PC-3 (cell line): Measurements from ENCODE around the gene RNF39. TPM values are rescaled to one million over a fixed set of nuclear protein-coding genes. Genes with fewer than 3 reads are reported as not detected.
"Not testable (repeated sequence)": the region's sequence is repeated elsewhere in the genome, so short reads cannot be mapped to it uniquely, and the experiment has no call there.

Experiments used
- ATAC-seq: fragments of 200-7000 bp; cut with Tn5 transposase; 2 replicates; pipeline ENCODE4 v1.9.1; 2020; ENCODE audit warnings: mild to moderate bottlenecking, moderate library complexity
- BruUV-seq: library from RNA; stranded (reverse); fragments of 400-500 nt; replicated peaks from 2 replicates; lab custom pipeline; 2021; lab: Mats Ljungman, UMichigan
- CTCF ChIA-PET: fragments of 300-600 bp; sonication (Branson Sonifier 250); formaldehyde crosslinking; loops from one replicate; lab custom pipeline; 2022; ENCODE audit warnings: antibody characterized with exemption; lab: Charles Lee
- POLR2A ChIA-PET: fragments of 300-600 bp; sonication (Branson Sonifier 250); formaldehyde crosslinking; loops from one replicate; lab custom pipeline; 2022; ENCODE audit warnings: antibody characterized with exemption; ENCODE audit not compliant: unreplicated experiment; lab: Charles Lee
- DNase-seq: peaks from one replicate; pipeline ENCODE4 v3.0.0-alpha.2; 2015
- H2AFZ ChIP-seq: fragments of 300-600 bp; sonication (generic); 2 replicates; pipeline ENCODE4 v1.6.0; 2016; ENCODE audit warnings: antibody characterized with exemption, low read length
- H3F3A ChIP-seq: fragments of 300-600 bp; sonication (generic); one replicate; pipeline ENCODE4 v1.6.0; 2017; ENCODE audit warnings: antibody characterized with exemption, low read length, control low read depth, mild to moderate bottlenecking; ENCODE audit not compliant: unreplicated experiment
- H3K27ac ChIP-seq: fragments of 300-600 bp; sonication (generic); 2 replicates; pipeline ENCODE4 v1.5.1; 2016; ENCODE audit warnings: mild to moderate bottlenecking, low read length
- H3K27me3 ChIP-seq: fragments of 300-600 bp; sonication (generic); 2 replicates; pipeline ENCODE4 v1.6.1; 2016; ENCODE audit warnings: low read length, mixed read lengths
- H3K36me3 ChIP-seq: fragments of 300-600 bp; sonication (generic); 2 replicates; pipeline ENCODE4 v1.6.1; 2016; ENCODE audit warnings: low read depth, mixed run types, low read length, mixed read lengths
- H3K4me1 ChIP-seq: fragments of 300-600 bp; sonication (generic); 2 replicates; pipeline ENCODE4 v1.5.1; 2016; ENCODE audit warnings: low read length; ENCODE audit not compliant: insufficient read depth
- H3K4me2 ChIP-seq: fragments of 300-600 bp; sonication (generic); 2 replicates; pipeline ENCODE4 v1.6.0; 2016; ENCODE audit warnings: low read length
- H3K4me3 ChIP-seq: fragments of 300-600 bp; sonication (generic); 2 replicates; pipeline ENCODE4 v1.5.1; 2016; ENCODE audit warnings: mild to moderate bottlenecking, low read length, mixed read lengths
- H3K79me2 ChIP-seq: fragments of 300-600 bp; sonication (generic); 2 replicates; pipeline ENCODE4 v1.6.1; 2017; ENCODE audit warnings: low read length, mixed read lengths
- H3K9ac ChIP-seq: fragments of 300-600 bp; sonication (generic); 2 replicates; pipeline ENCODE4 v1.6.0; 2016; ENCODE audit warnings: mild to moderate bottlenecking, low read length
- H3K9me2 ChIP-seq: fragments of 300-600 bp; sonication (generic); replicated peaks from 2 replicates; pipeline ENCODE4 v1.6.1; 2016; ENCODE audit warnings: mixed run types, low read length, mixed read lengths
- H3K9me3 ChIP-seq: fragments of 300-600 bp; sonication (generic); 2 replicates; pipeline ENCODE4 v1.6.1; 2016; ENCODE audit warnings: low read length, mixed read lengths
- H4K20me1 ChIP-seq: fragments of 300-600 bp; sonication (generic); 2 replicates; pipeline ENCODE4 v1.6.1; 2016; ENCODE audit warnings: low read length, mixed read lengths
- CTCF ChIP-seq: fragments of 300-600 bp; sonication (generic); conservative IDR thresholded peaks from 2 replicates; pipeline ENCODE4 v1.5.1; 2017; ENCODE audit warnings: antibody characterized with exemption, low read depth, mild to moderate bottlenecking, low read length
- EZH2 ChIP-seq: fragments of 300-600 bp; sonication (generic); IDR thresholded peaks from one replicate; pipeline ENCODE4 v1.6.1; 2017; ENCODE audit warnings: antibody characterized with exemption, mild to moderate bottlenecking, low read length; ENCODE audit not compliant: unreplicated experiment
- EZH2phosphoT487 ChIP-seq: fragments of 300-600 bp; sonication (generic); IDR thresholded peaks from 2 replicates; pipeline ENCODE4 v1.6.1; 2018; ENCODE audit warnings: mild to moderate bottlenecking, antibody characterized with exemption, low read length, borderline replicate concordance
- intact Hi-C: fragments of 100-400 bp; cut with micrococcal nuclease; formaldehyde crosslinking; loops from 2 replicates; pipeline ENCODE4 v1.9.0; 2023
- total RNA-seq: library from RNA; depleted of rRNA; stranded (reverse); fragments of >200 nt; gene quantifications from 2 replicates; pipeline ENCODE4 v1.2.3, GENCODE V29; 2014

The RNF39 gene
- total RNA-seq, 1 experiment from 2014 or later = 2.0 TPM

GRCh38 chr6:30121446-30122366, 46.1 kb upstream of the RNF39 start:
- no peaks in the 10 kb centered on the region for H3K79me2 ChIP-seq
- intact Hi-C loops = no loop called here
- no peak for DNase-seq
- TF ChIP-seq CTCF (no peak), EZH2 (no peak), EZH2phosphoT487 (no peak)
- peaks cover 16% of the 10 kb centered on the region for H3K4me1 ChIP-seq
- H3K4me3 ChIP-seq = no peak overlapping the region
- ChIA-PET CTCF (interaction anchor here (0.5 to 1.4 kb wide), 2 partner anchors 9 to 469 kb away, joined by 7 to 10 read pairs; no protein-coding TSS in a partner anchor), POLR2A (no interaction called here)
- no peaks in the 10 kb centered on the region for H3K36me3 ChIP-seq
- H3K27ac ChIP-seq = no peak overlapping the region
- no peaks in the 10 kb centered on the region for H3K9me3 ChIP-seq
- no peak overlapping the region for H2AFZ ChIP-seq
- no peaks in the 10 kb centered on the region for H3K9me2 ChIP-seq
- no peak for ATAC-seq
- no peak overlapping the region for H3K4me2 ChIP-seq
- no peaks in the 10 kb centered on the region for H4K20me1 ChIP-seq
- no TSS peak for BruUV-seq
- no peaks in the 10 kb centered on the region for H3F3A ChIP-seq
- no peak overlapping the region for H3K9ac ChIP-seq
- no peaks in the 10 kb centered on the region for H3K27me3 ChIP-seq

GRCh38 chr6:30118691-30119090, 43.1 kb upstream of the RNF39 start:
- H3K9me3 ChIP-seq, H3K4me2 ChIP-seq, H4K20me1 ChIP-seq, DNase-seq, H3K4me3 ChIP-seq, POLR2A ChIA-PET, H3K9me2 ChIP-seq, CTCF ChIA-PET, H3K79me2 ChIP-seq, H3K36me3 ChIP-seq, H3K27me3 ChIP-seq, intact Hi-C loops, H3F3A ChIP-seq, H2AFZ ChIP-seq, ATAC-seq, BruUV-seq, H3K27ac ChIP-seq, H3K9ac ChIP-seq: not testable (repeated sequence)
- peaks cover 16% of the 10 kb centered on the region for H3K4me1 ChIP-seq

GRCh38 chr6:30116724-30117123, 41.2 kb upstream of the RNF39 start:
- Histone ChIP-seq H3K4me3 (no peak overlapping the region), H3K27me3 (no peaks in the 10 kb centered on the region), H3K9ac (no peak overlapping the region), H3K9me2 (no peaks in the 10 kb centered on the region), H3K4me2 (no peak overlapping the region), H3K4me1 (peaks cover 17% of the 10 kb centered on the region), H3K79me2 (no peaks in the 10 kb centered on the region), H3K9me3 (no peaks in the 10 kb centered on the region), H4K20me1 (no peaks in the 10 kb centered on the region), H3K27ac (no peak overlapping the region), H3F3A (no peaks in the 10 kb centered on the region), H3K36me3 (no peaks in the 10 kb centered on the region), H2AFZ (no peak overlapping the region)
- intact Hi-C loops = no loop called here
- POLR2A ChIA-PET = no interaction called here
- no peak for TF ChIP-seq EZH2phosphoT487
- no peak for TF ChIP-seq EZH2
- TF ChIP-seq CTCF = no peak; the same call in 1 of the 2 replicates
- no peak for DNase-seq
- ATAC-seq = no peak
- CTCF ChIA-PET = no interaction called here
- BruUV-seq = no TSS peak
